ENCODE measurements around the gene RET. TPM values are rescaled to one million over a fixed set of nuclear protein-coding genes. Genes with fewer than 3 reads are reported as not detected.

Gene RET
- total RNA-seq, 6 experiments from 2014 or later, result 0.53 to 10.2 (median 1.4) TPM

- Histone ChIP-seq H3K9me3 (no peaks in the 10 kb centered on the region), H3K36me3 (no peaks in the 10 kb centered on the region), H3K27me3 (no peaks in the 10 kb centered on the region), H3K4me1 (peaks cover 0 to 3% (median 0%) of the 10 kb centered on the region in 4 donors), H3K27ac (no peak overlapping the region), H3K4me3 (no peak overlapping the region)
- no CpG with 5 or more reads among the region's 10 CpGs for WGBS (ENCODE audit: insufficient coverage, low coverage, low lambda C conversion rate, missing lambda C conversion rate)
- intact Hi-C loops (cut with DNase I), result loop anchor here in 1 of 2 donors (10.0 kb wide), 1 partner anchor 125 kb away; no protein-coding TSS in a partner anchor
- DNase-seq, result no peak
- TF ChIP-seq CTCF (IDR thresholded peaks at IDR 0.05), result no peak
- TF ChIP-seq POLR2A (IDR thresholded peaks at IDR 0.05), result no peak
- ATAC-seq, result no peak
Measured at GRCh38 chr10:43089519-43089918, 12.7 kb downstream of the RET start.

DNA sequence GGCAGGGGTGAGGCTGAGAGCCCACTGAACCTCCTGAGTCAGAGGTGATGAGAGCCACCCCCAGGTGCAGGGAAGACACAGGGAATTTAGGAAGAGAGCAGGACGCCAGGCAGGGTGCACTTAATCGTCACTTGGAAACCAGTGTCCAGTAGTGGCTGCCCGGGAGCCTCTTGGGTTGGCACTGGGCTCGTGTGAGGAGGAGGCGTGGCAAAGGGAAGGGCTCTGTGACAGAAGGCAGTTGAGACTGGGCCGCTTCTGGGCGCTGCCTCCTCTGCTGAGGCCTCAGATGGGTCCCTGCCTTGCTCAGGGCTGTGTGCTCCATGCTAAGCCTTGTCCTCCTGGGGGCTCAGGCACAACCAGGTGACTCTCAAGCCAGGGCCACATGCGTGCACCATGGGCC, 13.3 kb downstream of the RET start:
- 43% methylated on average over 1 of the region's 8 CpGs for WGBS (ENCODE audit: insufficient coverage, low coverage, low lambda C conversion rate, missing lambda C conversion rate)
- Histone ChIP-seq H3K27me3 (no peaks in the 10 kb centered on the region), H3K4me1 (peaks cover 0 to 3% (median 0%) of the 10 kb centered on the region in 4 donors), H3K4me3 (no peak overlapping the region), H3K36me3 (no peaks in the 10 kb centered on the region), H3K9me3 (no peaks in the 10 kb centered on the region), H3K27ac (no peak overlapping the region)
- TF ChIP-seq CTCF (IDR thresholded peaks at IDR 0.05), result no peak
- no peak for TF ChIP-seq POLR2A (IDR thresholded peaks at IDR 0.05)
- DNase-seq (no peak), ATAC-seq (no peak)
- intact Hi-C loops (cut with DNase I), result no loop called here

DNA sequence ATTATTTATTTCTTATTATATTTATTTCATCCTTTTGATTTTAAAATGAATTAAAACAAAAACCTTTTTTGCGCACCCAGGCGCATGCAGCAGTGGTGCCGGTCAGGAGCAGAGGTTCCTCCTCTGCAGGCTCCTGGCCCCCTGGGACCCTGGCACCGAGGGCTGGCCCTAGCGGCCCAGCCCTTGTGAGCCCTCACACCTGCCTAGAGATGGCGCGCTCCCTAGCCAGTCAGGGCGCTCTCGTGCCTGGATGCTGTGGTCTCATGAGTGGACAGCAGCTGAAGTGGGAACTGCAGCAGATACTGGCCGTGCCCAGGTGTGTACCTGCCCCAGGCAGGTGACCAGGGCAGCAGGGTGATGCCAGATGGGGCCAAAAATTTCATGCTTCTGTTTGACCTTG, 13.8 kb downstream of the RET start:
- no peak for ATAC-seq
- Histone ChIP-seq H3K27ac (no peak overlapping the region), H3K36me3 (no peaks in the 10 kb centered on the region), H3K27me3 (no peaks in the 10 kb centered on the region), H3K4me1 (peaks cover 0 to 3% (median 0%) of the 10 kb centered on the region in 4 donors), H3K4me3 (no peak overlapping the region), H3K9me3 (no peaks in the 10 kb centered on the region)
- no peak for DNase-seq
- TF ChIP-seq POLR2A (IDR thresholded peaks at IDR 0.05), result no peak
- TF ChIP-seq CTCF (IDR thresholded peaks at IDR 0.05), result no peak
- intact Hi-C loops (cut with DNase I), result no loop called here
- WGBS (ENCODE audit: insufficient coverage, low coverage, low lambda C conversion rate, missing lambda C conversion rate), result 94% methylated on average over 3 of the region's 10 CpGs

DNA sequence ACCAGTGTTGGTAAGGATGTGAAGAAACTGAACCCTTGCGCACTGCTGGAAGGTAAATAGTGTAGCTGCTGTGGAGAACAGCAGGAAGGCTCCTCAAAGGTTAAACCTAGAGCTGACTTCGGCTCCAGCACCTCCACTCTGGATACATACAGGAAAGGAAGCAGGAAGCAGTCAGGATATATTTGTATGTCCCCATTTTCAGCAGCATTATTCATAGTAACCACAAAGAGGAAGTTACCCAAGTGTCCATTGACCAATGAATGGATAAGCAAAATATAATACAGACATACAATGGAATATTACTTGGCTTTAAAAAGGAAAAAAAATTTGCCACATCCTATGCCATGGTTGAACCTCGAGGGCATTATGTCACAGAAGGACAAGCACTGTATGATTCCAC, 15.0 kb downstream of the RET start:
- H3K4me3 ChIP-seq, result no peak overlapping the region
- ATAC-seq (no peak), DNase-seq (no peak)
- no peaks in the 10 kb centered on the region for H3K36me3 ChIP-seq
- H3K27ac ChIP-seq, result no peak overlapping the region
- no peaks in the 10 kb centered on the region for H3K9me3 ChIP-seq
- no peaks in the 10 kb centered on the region for H3K4me1 ChIP-seq
- H3K27me3 ChIP-seq, result no peaks in the 10 kb centered on the region
- TF ChIP-seq CTCF (IDR thresholded peaks at IDR 0.05), result no peak
- no peak for TF ChIP-seq POLR2A (IDR thresholded peaks at IDR 0.05)
- intact Hi-C loops (cut with DNase I), result no loop called here
- 40% methylated on average over 3 of the region's 3 CpGs for WGBS (ENCODE audit: insufficient coverage, low coverage, low lambda C conversion rate, missing lambda C conversion rate)

Data from right lobe of liver (tissue), 6 donors.